SK-N-SH (cell line): ENCODE measurements around the gene GSTM4. TPM values are rescaled to one million over a fixed set of nuclear protein-coding genes. Genes with fewer than 3 reads are reported as not detected.

ENCODE experiments used
- CTCF ChIA-PET: fragments of 300-600, 350-600 bp; formaldehyde crosslinking; extraction: SDS; loops from one replicate; lab custom pipeline; 2021; lab: Yijun Ruan, JAX
- POLR2A ChIA-PET: fragments of 350-600 bp; sonication (Branson Sonifier 250); formaldehyde crosslinking; extraction: SDS; loops from one replicate; lab custom pipeline; 2020; ENCODE audit warnings: antibody characterized with exemption, inconsistent platforms; lab: Yijun Ruan, JAX
- DNase-seq: peaks from one replicate; pipeline ENCODE4 v3.0.0; 2012
- H2AFZ ChIP-seq: fragments of 200-600 bp; sonication (generic); 2 replicates; pipeline ENCODE4 v1.8.1; 2016; ENCODE audit warnings: antibody characterized with exemption, mild to moderate bottlenecking, low read depth
- H3F3A ChIP-seq: fragments of 200-600 bp; sonication (generic); replicated peaks from 2 replicates; pipeline ENCODE3; 2016; ENCODE audit warnings: antibody characterized with exemption, mild to moderate bottlenecking; ENCODE audit not compliant: insufficient read depth
- H3K27ac ChIP-seq, 2 experiments: fragments of 200-500 bp in 1 of 2; fragments of 200-600 bp in 1 of 2; sonication (Bioruptor generic) in 1 of 2; sonication (generic), shearing (Covaris generic) in 1 of 2; 2 replicates each; pipeline versions ENCODE4 v1.5.1 to v1.6.1; 2014 to 2016; ENCODE audit warnings: low read depth in 2 of 2, inconsistent platforms in 1 of 2, low read length in 1 of 2, mild to moderate bottlenecking in 1 of 2, mixed read lengths in 1 of 2
- H3K27me3 ChIP-seq: fragments of 200-600 bp; sonication (generic), shearing (Covaris generic); 2 replicates; pipeline ENCODE4 v1.6.1; 2016; ENCODE audit warnings: mixed run types; ENCODE audit not compliant: insufficient read depth
- H3K36me3 ChIP-seq, 2 experiments: fragments of 200-500 bp in 1 of 2; fragments of 200-600 bp in 1 of 2; sonication (Bioruptor generic) in 1 of 2; sonication (generic) in 1 of 2; replicated peaks in 1 of 2; 2 replicates each; pipeline versions ENCODE3 to v1.5.1; 2014 to 2016; ENCODE audit warnings: low read length in 1 of 2, mild to moderate bottlenecking in 1 of 2; ENCODE audit not compliant: insufficient read depth in 2 of 2, control insufficient read depth in 1 of 2
- H3K4me1 ChIP-seq, 2 experiments: fragments of 200-500 bp in 1 of 2; fragments of 200-600 bp in 1 of 2; sonication (Bioruptor generic) in 1 of 2; sonication (generic), shearing (Covaris generic) in 1 of 2; 2 replicates each; pipeline versions ENCODE4 v1.5.1 to v1.6.1; 2014 to 2016; ENCODE audit warnings: low read depth in 1 of 2, low read length in 1 of 2, mixed run types in 1 of 2; ENCODE audit not compliant: insufficient read depth in 2 of 2, control insufficient read depth in 1 of 2
- H3K4me2 ChIP-seq: fragments of 200-600 bp; sonication (generic), shearing (Covaris generic); 2 replicates; pipeline ENCODE4 v1.6.1; 2017; ENCODE audit warnings: mixed run types
- H3K4me3 ChIP-seq, 2 experiments: fragments of 200-500 bp in 1 of 2; fragments of 200-600 bp in 1 of 2; sonication (Bioruptor generic) in 1 of 2; sonication (generic), shearing (Covaris generic) in 1 of 2; 2 replicates each; pipeline versions ENCODE4 v1.5.1 to v1.8.1; 2014 to 2016; ENCODE audit warnings: low read depth in 2 of 2, inconsistent platforms in 1 of 2, low read length in 1 of 2, mild to moderate bottlenecking in 1 of 2, mixed read lengths in 1 of 2, moderate library complexity in 1 of 2
- H3K79me2 ChIP-seq: fragments of 200-600 bp; sonication (generic); 2 replicates; pipeline ENCODE4 v1.8.1; 2017; ENCODE audit warnings: mild to moderate bottlenecking; ENCODE audit not compliant: insufficient read depth
- H3K9ac ChIP-seq: fragments of 200-600 bp; sonication (generic); 2 replicates; pipeline ENCODE4 v1.6.1; 2017; ENCODE audit warnings: mixed run types
- H3K9me2 ChIP-seq: fragments of 200-600 bp; sonication (generic); 2 replicates; pipeline ENCODE4 v1.6.1; 2017; ENCODE audit warnings: mixed run types
- H3K9me3 ChIP-seq: fragments of 200-600 bp; sonication (generic); 2 replicates; pipeline ENCODE4 v1.6.1; 2017; ENCODE audit warnings: mixed run types, mild to moderate bottlenecking, moderate library complexity
- H4K20me1 ChIP-seq: fragments of 200-600 bp; sonication (generic); 2 replicates; pipeline ENCODE4 v1.6.1; 2017; ENCODE audit warnings: mild to moderate bottlenecking, mixed run types; ENCODE audit not compliant: insufficient read depth
- EP300 ChIP-seq, 2 experiments: IDR thresholded peaks; 2 replicates each; pipeline versions ENCODE4 v1.4.0 to v1.6.1; 2012; ENCODE audit warnings: borderline replicate concordance in 1 of 2, low read depth in 1 of 2, low read length in 1 of 2
- IRF3 ChIP-seq: fragments of 150-350 bp; IDR thresholded peaks from 2 replicates; pipeline ENCODE4 v1.6.1; 2016; ENCODE audit warnings: mild to moderate bottlenecking, low read depth, low read length
- JUND ChIP-seq: IDR thresholded peaks from 2 replicates; pipeline ENCODE4 v1.4.0; 2012
- MAX ChIP-seq: IDR thresholded peaks from 2 replicates; pipeline ENCODE4 v1.4.0; 2012; ENCODE audit warnings: low read depth
- RAD21 ChIP-seq: IDR thresholded peaks from 2 replicates; pipeline ENCODE4 v1.6.1; 2012; ENCODE audit warnings: mild to moderate bottlenecking, low read length
- RFX5 ChIP-seq: IDR thresholded peaks from 2 replicates; pipeline ENCODE4 v1.6.1; 2012; ENCODE audit warnings: mild to moderate bottlenecking, improper control_type of control experiment, low read length
- SIN3A ChIP-seq: IDR thresholded peaks from 2 replicates; pipeline ENCODE4 v1.6.1; 2012; ENCODE audit warnings: low read depth, mild to moderate bottlenecking, low read length, moderate library complexity, borderline replicate concordance
- TEAD4 ChIP-seq: IDR thresholded peaks from 2 replicates; pipeline ENCODE4 v1.4.0; 2012; ENCODE audit warnings: mild to moderate bottlenecking, borderline replicate concordance; ENCODE audit not compliant: insufficient read depth
- ZBTB33 ChIP-seq: IDR thresholded peaks from 2 replicates; pipeline ENCODE4 v1.4.0; 2012; ENCODE audit warnings: low read depth, borderline replicate concordance
- WGBS: methylation state at CpG from one replicate; pipeline ENCODE4 v1.1.6; 2017; ENCODE audit warnings: low lambda C conversion rate; 5-methylcytosine and 5-hydroxymethylcytosine counted together
- polyA plus RNA-seq, 3 experiments: library from polyadenylated mRNA; depleted of rRNA; stranded (reverse); fragments of >200 nt; gene quantifications; 2 replicates each; pipeline ENCODE4 v1.2.3, GENCODE V29; 2012

GSTM4 gene
- polyA plus RNA-seq, 1 of the 3 experiments (the other 2 are of a cell fraction) = 34.2 TPM

- H3K4me2 ChIP-seq = peak overlapping the region; percentile 97; the same call in 1 of the 2 replicates
- POLR2A ChIA-PET = interaction anchor here (1.3 to 2.9 kb wide), 2 partner anchors 14 to 76 kb away, joined by 7 to 16 read pairs; partner anchors contain the start of gene GNAI3
Measured at GRCh38 chr1:109623601-109624161, 32.2 kb upstream of the GSTM4 start.

More at GRCh38 chr1:109623601-109624161, 32.2 kb upstream of the GSTM4 start:
- Histone ChIP-seq H3K4me3 (no peak overlapping the region; a peak in 1 of 4 replicates), H3K9me3 (no peaks in the 10 kb centered on the region), H3K27me3 (no peaks in the 10 kb centered on the region), H3K27ac (peak overlapping the region in 1 of 2 experiments; percentile 71; a peak in 2 of 4 replicates)
- 78% methylated on average over 8 of the region's 11 CpGs for WGBS
- TF ChIP-seq JUND (no peak), ZBTB33 (no peak), IRF3 (no peak), RAD21 (no peak), SIN3A (no peak), TEAD4 (no peak), EP300 (IDR thresholded peaks at IDR 0.05; ENCODE audit: borderline replicate concordance in 1 of 2, low read depth in 1 of 2, low read length in 1 of 2) (no peak), MAX (no peak), RFX5 (no peak)
- TF ChIP-seq, all 33 proteins: peak for 0
- no peaks in the 10 kb centered on the region for H3F3A ChIP-seq
- H2AFZ ChIP-seq = no peak overlapping the region
- peaks cover 12 to 46% of the 10 kb centered on the region in 2 experiments; a peak in 3 of 4 replicates for H3K4me1 ChIP-seq
- DNase-seq = peak; percentile 73
- peaks cover 0 to 23% of the 10 kb centered on the region in 2 experiments for H3K36me3 ChIP-seq
- H3K9me2 ChIP-seq = no peaks in the 10 kb centered on the region
- H4K20me1 ChIP-seq = peaks cover 54% of the 10 kb centered on the region
- H3K79me2 ChIP-seq = peaks cover 57% of the 10 kb centered on the region
- no peak overlapping the region for H3K9ac ChIP-seq
- CTCF ChIA-PET = interaction anchor here (1.1 to 11.9 kb wide), 5 partner anchors 17 to 150 kb away, joined by 3 to 114 read pairs (median 7); no protein-coding TSS in a partner anchor
